Measurements from ENCODE around the gene CPNE5. TPM values are rescaled to one million over a fixed set of nuclear protein-coding genes. Genes with fewer than 3 reads are reported as not detected.
A peak's percentile ranks its signal among the peaks of the same experiment; 100 is the strongest.

CPNE5 gene
- total RNA-seq, 4 donors from 2014 or later, result 1.1 to 4.6 (median 2.9) TPM

DNA sequence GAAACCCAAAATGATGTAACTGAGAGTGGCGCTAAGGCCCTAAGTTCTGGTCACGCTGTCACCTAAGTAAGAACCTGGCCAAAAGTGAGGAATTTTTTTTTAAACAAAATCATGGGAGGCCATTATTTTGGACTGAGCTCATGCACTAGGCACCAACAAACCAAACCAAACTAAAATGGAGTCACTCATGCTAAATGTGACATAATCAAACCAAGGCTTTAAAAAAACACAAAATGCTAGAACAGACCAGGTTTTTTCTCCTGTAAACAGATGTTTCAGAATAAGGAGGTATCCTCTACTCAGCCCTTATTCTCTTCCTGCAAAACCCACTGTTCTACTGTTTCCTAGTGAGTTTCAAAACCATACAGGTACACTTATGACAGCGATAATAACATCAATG lies 45.4 kb upstream of the CPNE5 start:
- H3K9me3 ChIP-seq, result no peaks in the 10 kb centered on the region
- peaks cover 6 to 19% of the 10 kb centered on the region in 2 donors for H3K4me1 ChIP-seq
- peak overlapping the region in 2 of 3 donors; percentile 89 to 98 for H3K27ac ChIP-seq
- no peak for DNase-seq
- TF ChIP-seq, protein P1, sequence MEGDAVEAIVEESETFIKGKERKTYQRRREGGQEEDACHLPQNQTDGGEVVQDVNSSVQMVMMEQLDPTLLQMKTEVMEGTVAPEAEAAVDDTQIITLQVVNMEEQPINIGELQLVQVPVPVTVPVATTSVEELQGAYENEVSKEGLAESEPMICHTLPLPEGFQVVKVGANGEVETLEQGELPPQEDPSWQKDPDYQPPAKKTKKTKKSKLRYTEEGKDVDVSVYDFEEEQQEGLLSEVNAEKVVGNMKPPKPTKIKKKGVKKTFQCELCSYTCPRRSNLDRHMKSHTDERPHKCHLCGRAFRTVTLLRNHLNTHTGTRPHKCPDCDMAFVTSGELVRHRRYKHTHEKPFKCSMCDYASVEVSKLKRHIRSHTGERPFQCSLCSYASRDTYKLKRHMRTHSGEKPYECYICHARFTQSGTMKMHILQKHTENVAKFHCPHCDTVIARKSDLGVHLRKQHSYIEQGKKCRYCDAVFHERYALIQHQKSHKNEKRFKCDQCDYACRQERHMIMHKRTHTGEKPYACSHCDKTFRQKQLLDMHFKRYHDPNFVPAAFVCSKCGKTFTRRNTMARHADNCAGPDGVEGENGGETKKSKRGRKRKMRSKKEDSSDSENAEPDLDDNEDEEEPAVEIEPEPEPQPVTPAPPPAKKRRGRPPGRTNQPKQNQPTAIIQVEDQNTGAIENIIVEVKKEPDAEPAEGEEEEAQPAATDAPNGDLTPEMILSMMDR (IDR thresholded peaks at IDR 0.05), result no peak
- TF ChIP-seq POLR2A (IDR thresholded peaks at IDR 0.05), result no peak
- no peaks in the 10 kb centered on the region for H3K27me3 ChIP-seq
- H3K36me3 ChIP-seq, result no peaks in the 10 kb centered on the region
- WGBS, 2 donors, result 94 to 98% methylated on average over 3 of the region's 3 CpGs
- no peak overlapping the region for H3K4me3 ChIP-seq (replicated peaks in 1 of 3)
- intact Hi-C loops (cut with DNase I), result loop anchor here (10.0 kb wide), 3 partner anchors 100 to 290 kb away; partner anchors contain the start of genes MTCH1 and PIM1

GRCh38 chr6:36875250-36875633 lies 36.0 kb upstream of the CPNE5 start:
- intact Hi-C loops (cut with DNase I), result loop anchor here (10.0 kb wide), 1 partner anchor 340 kb away; no protein-coding TSS in a partner anchor
- TF ChIP-seq, protein P1 (IDR thresholded peaks at IDR 0.05), result no peak
- TF ChIP-seq POLR2A (IDR thresholded peaks at IDR 0.05), result no peak
- H3K27ac ChIP-seq, result peak overlapping the region in 2 of 3 donors; percentile 77 to 85

GRCh38 chr6:36874443-36875249 lies 35.4 kb upstream of the CPNE5 start, which contains the start of gene PPIL1:
PPIL1 (minus strand) TSS chr6:36874803; CDS start chr6:36874772, 31 bp downstream.
- peak; percentile 80 to 81 for DNase-seq
- H3K36me3 ChIP-seq, result no peaks in the 10 kb centered on the region
- H3K9me3 ChIP-seq, result no peaks in the 10 kb centered on the region
- no peaks in the 10 kb centered on the region for H3K27me3 ChIP-seq
- peak within 1 kb of the TSS; percentile 67 to 85 (median 77) for H3K27ac ChIP-seq
- intact Hi-C loops (cut with DNase I), result loop anchor here (10.0 kb wide), 1 partner anchor 340 kb away; no protein-coding TSS in a partner anchor
- H3K4me1 ChIP-seq, result peaks cover 12 to 19% of the 10 kb centered on the region in 2 donors
- TF ChIP-seq, protein P1 (IDR thresholded peaks at IDR 0.05), result peak in 2 of 6 experiments; percentile 5 to 15
- peak in 1 of 2 donors; percentile 65 for TF ChIP-seq POLR2A (IDR thresholded peaks at IDR 0.05)
- H3K4me3 ChIP-seq (replicated peaks in 1 of 3), result peak within 1 kb of the TSS; percentile 38 to 94 (median 74)
- WGBS, 2 donors, result 0 to 1% methylated on average over 47 to 50 of the region's 54 CpGs

More at GRCh38 chr6:36875250-36875633, 36.0 kb upstream of the CPNE5 start:
- Histone ChIP-seq H3K27me3 (no peaks in the 10 kb centered on the region), H3K36me3 (no peaks in the 10 kb centered on the region), H3K4me3 (replicated peaks in 1 of 3) (peak overlapping the region in 2 of 3 donors; percentile 38 to 94), H3K9me3 (no peaks in the 10 kb centered on the region), H3K4me1 (peaks cover 8 to 16% of the 10 kb centered on the region in 2 donors)
- DNase-seq, result no peak
- WGBS, 2 donors, result 37 to 38% methylated on average over 6 of the region's 6 CpGs

GRCh38 chr6:36873612-36874442 lies 34.6 kb upstream of the CPNE5 start:
- DNase-seq, result peak in 1 of 2 donors; percentile 37
- intact Hi-C loops (cut with DNase I), result loop anchor here (10.0 kb wide), 1 partner anchor 341 kb away; no protein-coding TSS in a partner anchor
- H3K27ac ChIP-seq, result peak overlapping the region in 1 of 3 donors; percentile 85

More at GRCh38 chr6:36873612-36874442, 34.6 kb upstream of the CPNE5 start:
- Histone ChIP-seq H3K4me1 (peaks cover 20 to 24% of the 10 kb centered on the region in 2 donors), H3K36me3 (no peaks in the 10 kb centered on the region), H3K27me3 (no peaks in the 10 kb centered on the region), H3K9me3 (no peaks in the 10 kb centered on the region), H3K4me3 (replicated peaks in 1 of 3) (peak overlapping the region; percentile 38 to 94 (median 74))
- WGBS, 2 donors, result 11 to 13% methylated on average over 11 of the region's 11 CpGs
- TF ChIP-seq, protein P1 (IDR thresholded peaks at IDR 0.05), result peak in 1 of 6 experiments; percentile 16
- no peak for TF ChIP-seq POLR2A (IDR thresholded peaks at IDR 0.05)

All from thyroid gland (tissue), 4 donors.